Peyer's patch (tissue), 4 donors: ENCODE measurements around the gene LIF. TPM values are rescaled to one million over a fixed set of nuclear protein-coding genes. Genes with fewer than 3 reads are reported as not detected.

ENCODE experiments used
- DNase-seq, 3 donors: peaks; one replicate each; pipeline ENCODE4 v3.0.0-alpha.2; 2017 to 2019
- H3K27ac ChIP-seq, 4 donors: fragments of 200-600 bp; sonication (generic); one replicate each; pipeline ENCODE4 v1.5.1; 2016 to 2019
- H3K27me3 ChIP-seq, 2 donors: fragments of 200-600 bp; sonication (generic); one replicate each; pipeline ENCODE4 v1.5.1; 2019
- H3K36me3 ChIP-seq, 3 donors: fragments of 200-600 bp; sonication (generic); one replicate each; pipeline ENCODE4 v1.5.1; 2016 to 2019
- H3K4me1 ChIP-seq, 4 donors: fragments of 200-600 bp; sonication (generic); one replicate each; pipeline ENCODE4 v1.5.1; 2016 to 2019
- H3K4me3 ChIP-seq, 4 donors: fragments of 200-600 bp; sonication (generic); 1 replicate in 3 of 4; 2 replicates in 1 of 4; pipeline ENCODE4 v1.5.1; 2016 to 2019; ENCODE audit warnings: mild to moderate bottlenecking in 1 of 4
- H3K9me3 ChIP-seq, 4 donors: fragments of 200-600 bp; sonication (generic); one replicate each; pipeline ENCODE4 v1.5.1; 2016 to 2019; ENCODE audit warnings: mild to moderate bottlenecking in 1 of 4
- POLR2A ChIP-seq, 2 donors: fragments of 450-650 bp; IDR thresholded peaks; one replicate each; pipeline ENCODE4 v1.5.1; 2017; ENCODE audit warnings: antibody characterized with exemption in 2 of 2, mild to moderate bottlenecking in 2 of 2, moderate library complexity in 2 of 2
- total RNA-seq, 4 donors: library from RNA; depleted of rRNA; stranded (reverse); fragments of >200 nt; gene quantifications; one replicate each; pipeline ENCODE4 v1.1.0, GENCODE V29; 2016
- TF ChIP-seq, protein P1 (sequence below), 6 experiments: fragments of 450-650 bp in 4 of 6; fragments of 200-600 bp in 2 of 6; sonication (generic) in 1 of 6; IDR thresholded peaks; one replicate each; pipeline ENCODE4 v1.5.1; 2017 to 2019; ENCODE audit warnings: antibody characterized with exemption in 6 of 6, mild to moderate bottlenecking in 3 of 6, moderate library complexity in 1 of 6

The LIF gene
- total RNA-seq, 4 donors from 2014 or later = 7.4 to 19.3 (median 10.6) TPM

- Histone ChIP-seq H3K4me3 (no peak overlapping the region), H3K36me3 (peaks cover 0 to 64% (median 0%) of the 10 kb centered on the region in 3 donors), H3K27me3 (no peaks in the 10 kb centered on the region), H3K4me1 (peaks cover 0 to 28% (median 16%) of the 10 kb centered on the region in 4 donors), H3K27ac (no peak overlapping the region), H3K9me3 (no peaks in the 10 kb centered on the region)
- DNase-seq = no peak
- TF ChIP-seq POLR2A (IDR thresholded peaks at IDR 0.05) = no peak
- TF ChIP-seq, protein P1, sequence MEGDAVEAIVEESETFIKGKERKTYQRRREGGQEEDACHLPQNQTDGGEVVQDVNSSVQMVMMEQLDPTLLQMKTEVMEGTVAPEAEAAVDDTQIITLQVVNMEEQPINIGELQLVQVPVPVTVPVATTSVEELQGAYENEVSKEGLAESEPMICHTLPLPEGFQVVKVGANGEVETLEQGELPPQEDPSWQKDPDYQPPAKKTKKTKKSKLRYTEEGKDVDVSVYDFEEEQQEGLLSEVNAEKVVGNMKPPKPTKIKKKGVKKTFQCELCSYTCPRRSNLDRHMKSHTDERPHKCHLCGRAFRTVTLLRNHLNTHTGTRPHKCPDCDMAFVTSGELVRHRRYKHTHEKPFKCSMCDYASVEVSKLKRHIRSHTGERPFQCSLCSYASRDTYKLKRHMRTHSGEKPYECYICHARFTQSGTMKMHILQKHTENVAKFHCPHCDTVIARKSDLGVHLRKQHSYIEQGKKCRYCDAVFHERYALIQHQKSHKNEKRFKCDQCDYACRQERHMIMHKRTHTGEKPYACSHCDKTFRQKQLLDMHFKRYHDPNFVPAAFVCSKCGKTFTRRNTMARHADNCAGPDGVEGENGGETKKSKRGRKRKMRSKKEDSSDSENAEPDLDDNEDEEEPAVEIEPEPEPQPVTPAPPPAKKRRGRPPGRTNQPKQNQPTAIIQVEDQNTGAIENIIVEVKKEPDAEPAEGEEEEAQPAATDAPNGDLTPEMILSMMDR (IDR thresholded peaks at IDR 0.05) = no peak
These were observed 46.5 kb upstream of the LIF start for GRCh38 chr22:30293026-30293425.

DNA sequence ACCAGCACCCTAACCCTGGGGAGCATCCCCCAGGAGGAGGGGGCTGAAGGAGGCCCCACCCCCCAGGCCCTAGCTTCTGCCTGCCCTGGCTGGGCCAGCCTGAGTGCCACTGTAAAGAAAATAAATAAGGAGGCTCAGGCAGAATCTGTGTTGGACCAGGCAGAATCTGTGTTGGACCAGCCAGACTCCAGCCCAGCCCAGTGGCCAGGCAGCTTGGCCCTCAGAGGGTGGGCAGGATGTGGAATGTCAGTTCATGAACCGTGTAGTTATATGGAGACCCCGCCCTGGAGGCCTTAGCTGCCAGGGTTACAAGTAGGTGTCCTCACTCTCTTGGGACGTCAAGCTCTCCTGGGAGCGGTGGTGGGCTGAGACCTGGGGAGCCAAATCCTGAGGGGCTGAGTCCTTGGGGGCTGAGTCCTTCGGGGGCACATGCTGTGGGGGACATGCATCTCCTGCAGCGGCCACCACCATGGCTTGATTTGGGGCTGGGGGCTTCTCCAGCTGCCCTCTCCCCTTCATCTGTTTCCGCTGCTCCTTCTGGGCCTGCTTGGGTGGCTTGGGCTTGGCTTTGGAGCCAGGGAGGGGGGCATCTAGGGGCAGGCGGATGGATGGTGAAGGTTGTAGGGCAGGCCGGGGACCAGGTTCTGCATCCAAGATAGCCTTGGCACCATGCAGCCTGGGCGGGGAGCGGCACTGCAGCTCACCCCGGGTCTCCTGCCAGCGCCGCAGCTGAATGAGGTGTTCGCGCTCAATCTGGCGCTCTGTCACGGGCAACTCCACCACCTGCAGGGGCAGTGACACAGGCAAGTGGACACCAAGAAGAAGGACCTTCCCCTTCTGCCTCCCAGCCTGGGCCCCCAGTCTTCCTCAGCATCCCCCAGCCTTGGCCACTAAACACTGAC, 45.8 kb upstream of the LIF start:
- H3K4me1 ChIP-seq = peaks cover 0 to 32% (median 17%) of the 10 kb centered on the region in 4 donors
- H3K27me3 ChIP-seq = no peaks in the 10 kb centered on the region
- TF ChIP-seq, protein P1 (IDR thresholded peaks at IDR 0.05) = no peak
- no peak for TF ChIP-seq POLR2A (IDR thresholded peaks at IDR 0.05)
- H3K36me3 ChIP-seq = peaks cover 0 to 57% (median 0%) of the 10 kb centered on the region in 3 donors
- H3K27ac ChIP-seq = peak overlapping the region; percentile 78 to 92 (median 85)
- no peaks in the 10 kb centered on the region for H3K9me3 ChIP-seq
- DNase-seq = no peak
- no peak overlapping the region for H3K4me3 ChIP-seq

GRCh38 chr22:30291058-30291892, 44.7 kb upstream of the LIF start:
- Histone ChIP-seq H3K9me3 (no peaks in the 10 kb centered on the region), H3K27ac (peak overlapping the region; percentile 78 to 92 (median 85)), H3K36me3 (peaks cover 0 to 46% (median 0%) of the 10 kb centered on the region in 3 donors), H3K4me1 (peaks cover 0 to 37% (median 17%) of the 10 kb centered on the region in 4 donors), H3K4me3 (no peak overlapping the region), H3K27me3 (no peaks in the 10 kb centered on the region)
- TF ChIP-seq, protein P1 (IDR thresholded peaks at IDR 0.05) = no peak
- no peak for TF ChIP-seq POLR2A (IDR thresholded peaks at IDR 0.05)
- peak; percentile 38 to 79 (median 76) for DNase-seq

GRCh38 chr22:30290342-30291057, 43.9 kb upstream of the LIF start:
- Histone ChIP-seq H3K27me3 (no peaks in the 10 kb centered on the region), H3K27ac (peak overlapping the region; percentile 78 to 92 (median 85)), H3K4me1 (peaks cover 0 to 37% (median 17%) of the 10 kb centered on the region in 4 donors), H3K36me3 (peaks cover 0 to 40% (median 0%) of the 10 kb centered on the region in 3 donors), H3K4me3 (peak overlapping the region in 3 of 4 donors; percentile 60 to 85 (median 72)), H3K9me3 (no peaks in the 10 kb centered on the region)
- TF ChIP-seq, protein P1 (IDR thresholded peaks at IDR 0.05) = no peak
- no peak for TF ChIP-seq POLR2A (IDR thresholded peaks at IDR 0.05)
- DNase-seq = no peak

DNA sequence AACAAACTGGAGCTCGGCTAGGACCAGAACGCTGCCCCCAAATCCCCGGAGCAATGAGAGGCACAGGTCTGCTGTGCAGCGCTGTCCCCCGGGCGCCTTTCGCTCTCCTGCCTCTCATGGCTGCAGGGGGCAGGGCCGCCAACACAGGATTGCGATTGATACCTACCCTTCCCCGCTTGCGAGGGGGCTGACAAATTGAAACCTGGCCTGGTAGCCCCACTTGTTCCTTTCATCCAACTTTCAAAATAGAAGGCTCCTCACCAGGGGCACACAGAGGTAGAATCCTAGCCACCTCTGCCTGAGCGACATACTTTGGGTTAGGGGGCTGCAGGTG, 43.4 kb upstream of the LIF start:
- H3K4me3 ChIP-seq = peak overlapping the region; percentile 60 to 85 (median 71)
- no peaks in the 10 kb centered on the region for H3K9me3 ChIP-seq
- TF ChIP-seq POLR2A (IDR thresholded peaks at IDR 0.05) = no peak
- TF ChIP-seq, protein P1 (IDR thresholded peaks at IDR 0.05) = peak in 1 of 6 experiments; percentile 18
- H3K4me1 ChIP-seq = peaks cover 0 to 37% (median 17%) of the 10 kb centered on the region in 4 donors
- H3K36me3 ChIP-seq = peaks cover 0 to 34% (median 0%) of the 10 kb centered on the region in 3 donors
- no peak for DNase-seq
- peak overlapping the region; percentile 78 to 92 (median 85) for H3K27ac ChIP-seq
- H3K27me3 ChIP-seq = no peaks in the 10 kb centered on the region
